HEK293T (cell line): ENCODE measurements around the gene KRABD2.

Source experiments
- ARNT ChIP-seq: fragments of 450-650 bp; IDR thresholded peaks from 2 replicates; pipeline ENCODE4 v1.6.1; 2017; ENCODE audit warnings: mild to moderate bottlenecking
- ELF4 ChIP-seq: fragments of 450-650 bp; IDR thresholded peaks from 2 replicates; pipeline ENCODE4 v1.6.1; 2017; ENCODE audit warnings: antibody characterized with exemption
- FOXK2 ChIP-seq: fragments of 450-650 bp; IDR thresholded peaks from 2 replicates; pipeline ENCODE4 v1.6.1; 2016; ENCODE audit warnings: mild to moderate bottlenecking
- NFRKB ChIP-seq: fragments of 450-650 bp; IDR thresholded peaks from 2 replicates; pipeline ENCODE4 v1.6.1; 2016; ENCODE audit warnings: mild to moderate bottlenecking, moderate library complexity
- SP1 ChIP-seq: fragments of 450-650 bp; IDR thresholded peaks from 2 replicates; pipeline ENCODE4 v1.6.1; 2017

DNA sequence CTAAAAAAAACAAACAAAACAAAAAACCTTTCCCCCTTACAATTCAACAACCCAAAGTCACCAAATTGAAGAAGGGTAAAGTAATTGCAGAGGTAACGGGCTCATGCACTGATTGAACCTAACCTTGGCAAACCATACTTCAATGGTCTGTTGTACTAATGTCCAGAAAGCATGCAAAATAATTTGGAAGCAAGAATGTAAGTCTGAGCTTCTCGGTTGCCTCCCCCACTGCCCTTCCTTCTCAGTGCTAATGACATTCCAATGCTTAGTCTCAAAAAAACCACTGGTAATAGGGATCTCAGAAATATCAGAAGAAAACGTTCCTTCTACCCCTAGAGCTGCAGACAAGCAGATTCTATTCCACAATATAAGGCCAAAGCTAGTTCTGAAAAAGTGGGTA is 15.8 kb downstream of the KRABD2 start:
- TF ChIP-seq FOXK2 (no peak), NFRKB (no peak), ARNT (no peak), SP1 (no peak), ELF4 (no peak)
